Measurements from ENCODE around the gene RFC5. TPM values are rescaled to one million over a fixed set of nuclear protein-coding genes. Genes with fewer than 3 reads are reported as not detected.
A peak's percentile ranks its signal among the peaks of the same experiment; 100 is the strongest.

Gene RFC5, protein sequence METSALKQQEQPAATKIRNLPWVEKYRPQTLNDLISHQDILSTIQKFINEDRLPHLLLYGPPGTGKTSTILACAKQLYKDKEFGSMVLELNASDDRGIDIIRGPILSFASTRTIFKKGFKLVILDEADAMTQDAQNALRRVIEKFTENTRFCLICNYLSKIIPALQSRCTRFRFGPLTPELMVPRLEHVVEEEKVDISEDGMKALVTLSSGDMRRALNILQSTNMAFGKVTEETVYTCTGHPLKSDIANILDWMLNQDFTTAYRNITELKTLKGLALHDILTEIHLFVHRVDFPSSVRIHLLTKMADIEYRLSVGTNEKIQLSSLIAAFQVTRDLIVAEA
- 40.9 and 42.7 TPM in 2 replicates for total RNA-seq (2013; cell fraction: nucleolus; rRNA removed)
- total RNA-seq (2014; rRNA removed) = 51.1 and 55.0 TPM in 2 replicates
- total RNA-seq (2014; rRNA removed; fragmentation: Illumina TruSeq; extraction: Trizol) = 49.8 and 53.0 TPM in 2 replicates
- total RNA-seq (2021) = 29.3 and 30.9 TPM in 2 replicates
- 20.2 TPM for polyA plus RNA-seq (2011; ENCODE audit: low read depth)
- 69.0 and 83.9 TPM in 2 replicates for polyA plus RNA-seq (2011; rRNA removed)
- 67.2 and 69.2 TPM in 2 replicates for polyA plus RNA-seq (2011; cell fraction: cytosol; rRNA removed)
- polyA plus RNA-seq (2011; cell fraction: nucleus; rRNA removed) = 99.3 and 113 TPM in 2 replicates
- 22.2 and 26.8 TPM in 2 replicates for polyA plus RNA-seq (2012)
- polyA plus RNA-seq (2014; fragmentation: Illumina TruSeq; extraction: Trizol) = 50.9 and 52.9 TPM in 2 replicates
- 10 to 100 TPM; 47.3 to 73.3 TPM for polyA plus RNA-seq (2014; fragmentation: Nextera tagmentation; extraction: Ambion mirVana)
- polyA plus RNA-seq (2014; rRNA removed) = 51.3 and 54.1 TPM in 2 replicates
- polyA plus RNA-seq (2016; fragmentation: Nextera tagmentation; extraction: Ambion mirVana) = 10 to 100 TPM; 66.3 to 70.0 TPM
- 66.0 and 71.2 TPM in 2 replicates for polyA minus RNA-seq (2011; rRNA and poly(A)+ RNA removed)
- polyA minus RNA-seq (2011; cell fraction: cytosol; rRNA and poly(A)+ RNA removed) = 22.3 and 32.1 TPM in 2 replicates
- polyA minus RNA-seq (2011; cell fraction: nucleus; rRNA and poly(A)+ RNA removed) = 24.7 and 36.0 TPM in 2 replicates
- percentile 74 among the genes with signal in this experiment for Bru-seq, nascent RNA
- BruChase-seq, experiment 1, labeled RNA remaining after a 6-hour chase = percentile 72 among the genes with signal in this experiment
- BruChase-seq, experiment 2, labeled RNA remaining after a 2-hour chase = percentile 71 among the genes with signal in this experiment
- long read RNA-seq, experiment 1, transcript RFC5-204 (11 exons, 1,655 nt) = major isoform, 39 of 43 reads
- long read RNA-seq, experiment 1, partial matches to known transcripts = 0 of 43 reads
- long read RNA-seq, experiment 1, other reads (novel, unspliced or antisense) = 4 of 43 reads
- long read RNA-seq, experiment 2, transcript RFC5-204 (11 exons, 1,655 nt) = major isoform, 450 of 530 reads
- long read RNA-seq, experiment 2, partial matches to known transcripts = 19 of 530 reads
- long read RNA-seq, experiment 2, other reads (novel, unspliced or antisense) = 58 of 530 reads

DNA sequence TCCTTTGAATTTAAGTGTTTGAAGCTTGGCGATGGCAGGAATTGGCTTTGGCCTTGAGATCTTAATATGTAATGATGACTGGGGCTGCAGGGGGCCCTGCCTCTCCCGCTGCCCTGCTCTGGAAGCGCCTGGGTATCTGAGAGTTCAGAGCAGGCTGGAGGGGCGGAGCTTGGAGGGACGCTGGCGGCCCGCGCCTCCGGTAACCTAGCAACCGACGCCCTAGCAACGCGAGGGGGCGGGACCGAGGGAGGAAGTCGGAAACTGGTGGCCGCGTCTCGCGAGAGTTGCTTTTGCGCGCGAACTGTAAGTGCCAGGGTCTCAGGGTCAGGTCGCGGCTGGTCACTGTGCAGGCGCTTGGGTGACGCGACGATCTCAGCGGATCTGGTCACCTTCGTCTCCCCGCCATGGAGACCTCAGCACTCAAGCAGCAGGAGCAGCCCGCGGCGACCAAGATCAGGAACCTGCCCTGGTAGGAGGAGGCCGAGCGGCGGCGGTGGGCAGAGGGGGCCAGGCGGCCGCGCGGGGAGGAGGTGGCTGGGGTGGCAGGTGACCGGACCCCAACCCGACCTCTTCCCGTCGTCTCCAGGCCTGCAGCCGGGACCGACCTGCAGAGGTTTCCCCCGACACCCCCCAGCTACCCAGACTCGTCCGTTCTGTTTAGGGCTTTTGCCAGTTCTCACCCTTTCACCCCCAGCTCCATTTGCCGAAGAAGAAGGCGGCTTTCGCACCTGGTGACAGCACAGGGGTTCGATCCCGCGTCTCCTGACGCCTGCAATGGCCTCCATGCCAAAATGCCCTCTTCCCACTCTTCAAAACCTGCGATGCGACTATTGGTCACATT, at the start of gene RFC5:
TSS of gene RFC5 (plus strand) at position 280 of the 841 bp plus-strand sequence. CDS start at position 405, 125 bp downstream.
- peak; percentile 87 for DNase-seq (ENCODE audit: low read depth, low spot score)
- H3K4me2 ChIP-seq (ENCODE audit: control insufficient read depth, insufficient read depth) = peak within 1 kb of the TSS; percentile 78
- H4K20me1 ChIP-seq (ENCODE audit: control insufficient read depth, insufficient read depth) = no peaks in the 10 kb centered on the region
- H3K4me1 ChIP-seq (ENCODE audit: control insufficient read depth, insufficient read depth, low read length) = 0 out of 2 replicates have a peak, but pooled peaks cover 3% of the 10 kb centered on the region
- peak within 1 kb of the TSS; percentile 92 for H3K9ac ChIP-seq (ENCODE audit: control insufficient read depth, insufficient read depth, low read length)
- in situ Hi-C loops (cut with MboI) = no loop called here
- H3K79me2 ChIP-seq (ENCODE audit: control insufficient read depth, insufficient read depth, low read length) = peaks cover 18% of the 10 kb centered on the region
- intact Hi-C loops (cut with micrococcal nuclease; ENCODE audit: unreplicated experiment) = loop anchor here (2.0 to 5.0 kb wide), 2 partner anchors 38 to 139 kb away; no protein-coding TSS in a partner anchor
- 1% methylated on average over 45 of the region's 61 CpGs for WGBS (ENCODE audit: insufficient coverage, insufficient replicate concordance, low lambda C conversion rate, missing lambda C conversion rate)
- H3K27me3 ChIP-seq (replicated peaks in 1 of 2; ENCODE audit: control insufficient read depth in 2 of 2, insufficient read depth in 2 of 2, low read length in 1 of 2) = no peaks in the 10 kb centered on the region
- H3K36me3 ChIP-seq (ENCODE audit: control insufficient read depth in 2 of 2, insufficient read depth in 2 of 2, low read length in 1 of 2) = peaks cover 3 to 5% of the 10 kb centered on the region in 2 experiments; a peak in 2 of 4 replicates
- FAIRE-seq = peak; percentile 92
- peak within 1 kb of the TSS; percentile 69 for H3K4me3 ChIP-seq
- POLR2A ChIA-PET = interaction anchor here (0.5 to 1.0 kb wide), 6 partner anchors 15 to 343 kb away, joined by 3 to 7 read pairs (median 4); partner anchors contain the start of gene PEBP1
- SMC1A ChIA-PET (ENCODE audit: uncharacterized antibody, unreplicated experiment) = interaction anchor here (0.6 to 2.7 kb wide), 8 partner anchors 16 to 103 kb away, joined by 3 to 10 read pairs (median 3); no protein-coding TSS in a partner anchor
- RAD21 ChIA-PET (ENCODE audit: unreplicated experiment) = interaction anchor here (1.0 to 1.9 kb wide), 5 partner anchors 43 to 142 kb away, joined by 3 to 7 read pairs (median 4); no protein-coding TSS in a partner anchor
- H3K27ac ChIP-seq (ENCODE audit: control insufficient read depth, insufficient read depth) = peak within 1 kb of the TSS; percentile 82
- CTCF ChIA-PET = interaction anchor here (0.6 to 1.8 kb wide), 8 partner anchors 18 to 359 kb away, joined by 3 to 6 read pairs (median 4); partner anchors contain the start of gene SUDS3
- ATAC-seq = peak; percentile 97
- peak within 1 kb of the TSS; percentile 96 for H2AFZ ChIP-seq (ENCODE audit: control insufficient read depth, low read depth, low read length)
- H3K9me3 ChIP-seq (replicated peaks; ENCODE audit: control insufficient read depth, insufficient read depth, low read length) = no peaks in the 10 kb centered on the region; the same call in 2 of the 3 replicates
- BruUV-seq (replicated peaks) = TSS peak; percentile 68
- TF ChIP-seq SMAD5 (IDR thresholded peaks at IDR 0.05; ENCODE audit: low read depth) (peak; percentile 53; the same call in 1 of the 2 replicates), RB1 (IDR thresholded peaks at IDR 0.05; ENCODE audit: borderline replicate concordance) (peak; percentile 99), HDGF (IDR thresholded peaks at IDR 0.05) (0 out of 2 replicates have a peak, but pooled peaks have one; percentile 62), SIN3A (IDR thresholded peaks at IDR 0.05; ENCODE audit: low read depth, low read length) (peak; percentile 97), NRF1 (conservative IDR thresholded peaks at IDR 0.05; ENCODE audit: low read depth, low read length) (no peak; the same call in 1 of the 2 replicates), ESRRA (IDR thresholded peaks at IDR 0.05; ENCODE audit: low read length) (0 out of 2 replicates have a peak, but pooled peaks have one; percentile 65), FOXK2 (IDR thresholded peaks at IDR 0.05) (no peak), JUND (IDR thresholded peaks at IDR 0.05; ENCODE audit: low read depth, low read length) (no peak), RCOR1 (conservative IDR thresholded peaks at IDR 0.05; ENCODE audit: low read depth, low read length) (peak; percentile 99), ZNF384 (IDR thresholded peaks at IDR 0.05; ENCODE audit: borderline replicate concordance, low read depth, low read length) (0 out of 2 replicates have a peak, but pooled peaks have one; percentile 10), MEF2A (IDR thresholded peaks at IDR 0.05; ENCODE audit: insufficient read depth, low read depth, low read length) (no peak)
- TF ChIP-seq, protein P1, sequence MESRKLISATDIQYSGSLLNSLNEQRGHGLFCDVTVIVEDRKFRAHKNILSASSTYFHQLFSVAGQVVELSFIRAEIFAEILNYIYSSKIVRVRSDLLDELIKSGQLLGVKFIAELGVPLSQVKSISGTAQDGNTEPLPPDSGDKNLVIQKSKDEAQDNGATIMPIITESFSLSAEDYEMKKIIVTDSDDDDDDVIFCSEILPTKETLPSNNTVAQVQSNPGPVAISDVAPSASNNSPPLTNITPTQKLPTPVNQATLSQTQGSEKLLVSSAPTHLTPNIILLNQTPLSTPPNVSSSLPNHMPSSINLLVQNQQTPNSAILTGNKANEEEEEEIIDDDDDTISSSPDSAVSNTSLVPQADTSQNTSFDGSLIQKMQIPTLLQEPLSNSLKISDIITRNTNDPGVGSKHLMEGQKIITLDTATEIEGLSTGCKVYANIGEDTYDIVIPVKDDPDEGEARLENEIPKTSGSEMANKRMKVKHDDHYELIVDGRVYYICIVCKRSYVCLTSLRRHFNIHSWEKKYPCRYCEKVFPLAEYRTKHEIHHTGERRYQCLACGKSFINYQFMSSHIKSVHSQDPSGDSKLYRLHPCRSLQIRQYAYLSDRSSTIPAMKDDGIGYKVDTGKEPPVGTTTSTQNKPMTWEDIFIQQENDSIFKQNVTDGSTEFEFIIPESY (IDR thresholded peaks at IDR 0.05) = no peak
- TF ChIP-seq, protein P2, sequence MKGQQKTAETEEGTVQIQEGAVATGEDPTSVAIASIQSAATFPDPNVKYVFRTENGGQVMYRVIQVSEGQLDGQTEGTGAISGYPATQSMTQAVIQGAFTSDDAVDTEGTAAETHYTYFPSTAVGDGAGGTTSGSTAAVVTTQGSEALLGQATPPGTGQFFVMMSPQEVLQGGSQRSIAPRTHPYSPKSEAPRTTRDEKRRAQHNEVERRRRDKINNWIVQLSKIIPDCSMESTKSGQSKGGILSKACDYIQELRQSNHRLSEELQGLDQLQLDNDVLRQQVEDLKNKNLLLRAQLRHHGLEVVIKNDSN (IDR thresholded peaks at IDR 0.05; ENCODE audit: borderline replicate concordance, extremely low read length, insufficient read depth, low read depth, low read length) = no peak

Measured in GM12878 (cell line).